Gastrocnemius medialis (tissue), 4 donors: Measurements from ENCODE around the gene AGAP1.

Experiments
- CTCF ChIP-seq, 5 experiments: fragments of 450-650 bp in 3 of 5; fragments of 200-600 bp in 2 of 5; sonication (generic) in 2 of 5; IDR thresholded peaks in 4 of 5; conservative IDR thresholded peaks in 1 of 5; 1 replicate in 4 of 5; 2 replicates in 1 of 5; pipeline ENCODE4 v1.5.1; 2016 to 2019; ENCODE audit warnings: antibody characterized with exemption in 5 of 5, mild to moderate bottlenecking in 3 of 5, moderate library complexity in 3 of 5
- POLR2A ChIP-seq, 2 donors: fragments of 450-650 bp; IDR thresholded peaks; one replicate each; pipeline ENCODE4 v1.6.1; 2017; ENCODE audit warnings: antibody characterized with exemption in 2 of 2, mild to moderate bottlenecking in 2 of 2, moderate library complexity in 2 of 2

GRCh38 chr2:236176417-236176816 is 682.6 kb downstream of the AGAP1 start:
- TF ChIP-seq CTCF (IDR thresholded peaks at IDR 0.05 in 4 of 5, conservative IDR thresholded peaks at IDR 0.05 in 1 of 5) (no peak), POLR2A (IDR thresholded peaks at IDR 0.05) (no peak)
